Hindlimb muscle (tissue), 1 donor: ENCODE results near the gene TTC14. TPM values are rescaled to one million over a fixed set of nuclear protein-coding genes. Genes with fewer than 3 reads are reported as not detected.

ENCODE experiments used
- DNase-seq: peaks from one replicate; pipeline ENCODE4 v3.0.0-alpha.2; 2013
- polyA plus RNA-seq: library from polyadenylated mRNA; unstranded; fragments of 120-200 nt; gene quantifications from one replicate; pipeline ENCODE4 v1.2.1, GENCODE V29; 2013; ENCODE audit not compliant: insufficient read length

The TTC14 gene
- polyA plus RNA-seq, 1 donor = 32.5 TPM

DNA sequence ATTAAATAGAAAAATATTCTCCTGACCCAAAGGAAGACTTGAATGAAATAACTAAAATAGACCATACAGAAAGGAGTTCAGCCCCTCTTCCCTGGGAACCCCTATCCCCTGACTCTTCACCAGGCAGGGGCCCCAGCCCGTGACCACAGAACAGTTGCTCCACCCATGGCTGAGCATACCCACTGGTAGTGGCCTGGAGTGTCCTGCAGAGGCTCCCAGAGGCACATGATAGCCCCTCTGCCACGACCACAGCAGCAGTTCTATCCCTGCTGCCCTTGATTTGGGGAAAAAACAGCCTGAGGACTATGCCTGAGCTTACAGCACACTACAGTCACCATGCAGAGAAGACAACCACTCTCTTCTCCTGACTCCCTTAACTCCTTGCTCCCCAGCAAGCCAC lies 31.8 kb downstream of the TTC14 start:
- no peak for DNase-seq

- no peak for DNase-seq
Measured at GRCh38 chr3:180640987-180641386, 39.0 kb downstream of the TTC14 start.

GRCh38 chr3:180646187-180646790 lies 44.3 kb downstream of the TTC14 start:
- DNase-seq = no peak

GRCh38 chr3:180656406-180656805 lies 54.4 kb downstream of the TTC14 start:
- no peak for DNase-seq

DNA sequence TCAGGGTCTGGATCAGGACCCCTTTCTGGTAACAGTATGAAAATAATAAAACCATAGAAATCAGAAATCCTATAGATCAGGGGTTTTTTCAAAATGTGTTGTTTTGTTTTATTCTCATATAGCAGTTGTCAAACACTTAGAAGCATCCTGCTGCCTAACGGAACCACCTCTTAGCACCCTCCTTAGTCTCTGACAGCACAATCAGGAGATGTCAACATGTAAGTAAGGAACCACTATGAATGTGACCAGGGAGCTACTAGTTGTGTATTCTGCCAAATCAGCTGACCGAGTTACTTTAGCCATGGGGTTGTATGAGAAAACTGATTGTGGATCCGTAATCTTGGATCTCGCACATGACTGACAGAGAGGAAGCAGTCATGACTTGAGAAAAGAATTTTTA lies 55.1 kb downstream of the TTC14 start:
- DNase-seq = no peak

Other genes with a start within 250 kb of the TTC14 start
- gene CCDC39, start 77.3 kb downstream of the TTC14 start, polyA plus RNA-seq = 2.7 TPM